Gastroesophageal sphincter (tissue), 3 donors: ENCODE results near the gene ADAMTSL2.

ENCODE experiments used
- CTCF ChIP-seq, 4 experiments: fragments of 200-600 bp in 2 of 4; fragments of 450-650 bp in 2 of 4; sonication (generic) in 1 of 4; IDR thresholded peaks; one replicate each; pipeline ENCODE4 v1.5.1; 2017 to 2019; ENCODE audit warnings: antibody characterized with exemption in 4 of 4, mild to moderate bottlenecking in 2 of 4, moderate library complexity in 2 of 4
- EP300 ChIP-seq: sonication (generic); formaldehyde crosslinking; IDR thresholded peaks from one replicate; pipeline ENCODE4 v1.6.1; 2017; ENCODE audit warnings: antibody characterized with exemption, mild to moderate bottlenecking
- POLR2A ChIP-seq, 2 donors: fragments of 450-650 bp; IDR thresholded peaks; one replicate each; pipeline ENCODE4 v1.6.1; 2017; ENCODE audit warnings: antibody characterized with exemption in 2 of 2, mild to moderate bottlenecking in 2 of 2, moderate library complexity in 1 of 2

- TF ChIP-seq CTCF (IDR thresholded peaks at IDR 0.05) (no peak), POLR2A (IDR thresholded peaks at IDR 0.05) (no peak), EP300 (no peak)
Observed at GRCh38 chr9:133522073-133522910, 12.2 kb upstream of the ADAMTSL2 start.
